CD4-positive, CD25-positive, alpha-beta regulatory T cell (primary cell): ENCODE measurements around the gene SLC1A7. TPM values are rescaled to one million over a fixed set of nuclear protein-coding genes. Genes with fewer than 3 reads are reported as not detected.
A peak's percentile ranks its signal among the peaks of the same experiment; 100 is the strongest.

Experiments
- ATAC-seq, 2 donors: fragments of 150-1000 bp; cut with Tn5 transposase; one replicate each; pipeline ENCODE4 v1.10.0; 2021; ENCODE audit warnings: low read depth in 2 of 2, moderate number of reproducible peaks in 2 of 2, moderate library complexity in 1 of 2
- DNase-seq, 3 donors: peaks; one replicate each; pipeline versions ENCODE4 v3.0.0 to v3.0.0-alpha.2; 2012 to 2022; ENCODE audit warnings: mixed read lengths in 1 of 3
- H3K27ac ChIP-seq: one replicate; pipeline ENCODE4 v1.7.0; 2013; ENCODE audit warnings: mild to moderate bottlenecking, low read length; ENCODE audit not compliant: insufficient read depth, poor library complexity, severe bottlenecking
- H3K27me3 ChIP-seq: one replicate; pipeline ENCODE4 v1.7.0; 2013; ENCODE audit warnings: low read length; ENCODE audit not compliant: control insufficient read depth, insufficient read depth
- H3K36me3 ChIP-seq: one replicate; pipeline ENCODE4 v1.7.0; 2013; ENCODE audit warnings: mild to moderate bottlenecking, low read length, moderate library complexity; ENCODE audit not compliant: control insufficient read depth, insufficient read depth
- H3K4me1 ChIP-seq: 2 replicates; pipeline ENCODE4 v1.7.0; 2013; ENCODE audit warnings: mild to moderate bottlenecking, low read length; ENCODE audit not compliant: insufficient read depth, control insufficient read depth, poor library complexity, severe bottlenecking
- H3K4me3 ChIP-seq: one replicate; pipeline ENCODE4 v1.7.0; 2013; ENCODE audit warnings: low read depth, mild to moderate bottlenecking, low read length, moderate library complexity
- H3K9me3 ChIP-seq, 2 experiments: 1 replicate in 1 of 2; 2 replicates in 1 of 2; pipeline ENCODE4 v1.7.0; 2013; ENCODE audit warnings: low read length in 2 of 2, mild to moderate bottlenecking in 1 of 2, moderate library complexity in 1 of 2; ENCODE audit not compliant: control insufficient read depth in 2 of 2
- H3K27ac Mint-ChIP-seq, 3 donors: one replicate each; pipeline ENCODE4 v1.8.0; 2020 to 2022; ENCODE audit warnings: mild to moderate bottlenecking in 3 of 3, mixed read lengths in 3 of 3, moderate library complexity in 2 of 3
- H3K27me3 Mint-ChIP-seq: one replicate; pipeline ENCODE4 v1.8.0; 2022; ENCODE audit warnings: mild to moderate bottlenecking, mixed read lengths
- H3K36me3 Mint-ChIP-seq: one replicate; pipeline ENCODE4 v1.8.0; 2020; ENCODE audit warnings: mixed read lengths
- H3K4me1 Mint-ChIP-seq, 4 donors: one replicate each; pipeline ENCODE4 v1.8.0; 2020 to 2022; ENCODE audit warnings: mixed read lengths in 4 of 4, mild to moderate bottlenecking in 1 of 4
- H3K4me3 Mint-ChIP-seq, 4 donors: one replicate each; pipeline ENCODE4 v1.8.0; 2020 to 2022; ENCODE audit warnings: mild to moderate bottlenecking in 4 of 4, mixed read lengths in 4 of 4, moderate library complexity in 3 of 4
- H3K9me3 Mint-ChIP-seq, 7 donors: one replicate each; pipeline ENCODE4 v1.8.0; 2020 to 2022; ENCODE audit warnings: mixed read lengths in 7 of 7, mild to moderate bottlenecking in 3 of 7, moderate library complexity in 2 of 7
- polyA plus RNA-seq, 4 donors: library from polyadenylated mRNA; unstranded; fragments of 300-500 nt; fragmentation: Illumina TruSeq; gene quantifications; one replicate each; pipeline ENCODE4 v1.2.3, GENCODE V29; 2021
- total RNA-seq: library from RNA; stranded (reverse); gene quantifications from one replicate; pipeline ENCODE4 v1.2.3, GENCODE V29; 2022

The SLC1A7 gene
- total and polyA plus RNA-seq, 5 donors from 2014 or later, result not detected

- Histone ChIP-seq H3K27me3 (no peaks in the 10 kb centered on the region), H3K4me1 (no peaks in the 10 kb centered on the region), H3K4me3 (no peak overlapping the region), H3K36me3 (no peaks in the 10 kb centered on the region), H3K27ac (no peak overlapping the region), H3K9me3 (peaks cover 0 to 2% of the 10 kb centered on the region in 2 experiments)
- H3K4me3 Mint-ChIP-seq, result no peak overlapping the region
- DNase-seq, result no peak
- H3K9me3 Mint-ChIP-seq, result no peaks in the 10 kb centered on the region
- H3K4me1 Mint-ChIP-seq, result no peaks in the 10 kb centered on the region
- no peaks in the 10 kb centered on the region for H3K27me3 Mint-ChIP-seq
- no peaks in the 10 kb centered on the region for H3K36me3 Mint-ChIP-seq
- H3K27ac Mint-ChIP-seq, result no peak overlapping the region
- no peak for ATAC-seq
Measured at GRCh38 chr1:53093778-53094532, 48.5 kb downstream of the SLC1A7 start.

GRCh38 chr1:53093451-53093754 is 49.0 kb downstream of the SLC1A7 start:
- Histone ChIP-seq H3K4me1 (no peaks in the 10 kb centered on the region), H3K36me3 (no peaks in the 10 kb centered on the region), H3K9me3 (peaks cover 0 to 2% of the 10 kb centered on the region in 2 experiments), H3K4me3 (no peak overlapping the region), H3K27ac (no peak overlapping the region), H3K27me3 (no peaks in the 10 kb centered on the region)
- Mint-ChIP-seq H3K27me3 (no peaks in the 10 kb centered on the region), H3K9me3 (no peaks in the 10 kb centered on the region), H3K4me1 (no peaks in the 10 kb centered on the region), H3K27ac (no peak overlapping the region), H3K36me3 (no peaks in the 10 kb centered on the region), H3K4me3 (no peak overlapping the region)
- ATAC-seq (no peak), DNase-seq (no peak)

- no peak overlapping the region for H3K27ac ChIP-seq
- H3K27me3 ChIP-seq, result no peaks in the 10 kb centered on the region
- H3K36me3 ChIP-seq, result no peaks in the 10 kb centered on the region
- H3K4me3 Mint-ChIP-seq, result no peak overlapping the region
- no peak overlapping the region for H3K27ac Mint-ChIP-seq
- peaks cover 0 to 2% of the 10 kb centered on the region in 2 experiments for H3K9me3 ChIP-seq
- no peak for ATAC-seq
- no peaks in the 10 kb centered on the region for H3K4me1 Mint-ChIP-seq
- no peak for DNase-seq
- H3K9me3 Mint-ChIP-seq, result no peaks in the 10 kb centered on the region
- H3K4me3 ChIP-seq, result no peak overlapping the region
- H3K36me3 Mint-ChIP-seq, result no peaks in the 10 kb centered on the region
- no peaks in the 10 kb centered on the region for H3K4me1 ChIP-seq
- H3K27me3 Mint-ChIP-seq, result no peaks in the 10 kb centered on the region
Measured at GRCh38 chr1:53092659-53093450, 49.6 kb downstream of the SLC1A7 start.

GRCh38 chr1:53091841-53092645 is 50.4 kb downstream of the SLC1A7 start:
- peaks cover 0 to 2% of the 10 kb centered on the region in 2 experiments for H3K9me3 ChIP-seq
- Mint-ChIP-seq H3K27me3 (no peaks in the 10 kb centered on the region), H3K4me1 (no peaks in the 10 kb centered on the region), H3K36me3 (no peaks in the 10 kb centered on the region), H3K9me3 (no peaks in the 10 kb centered on the region), H3K27ac (peak overlapping the region in 1 of 3 donors; percentile 38), H3K4me3 (no peak overlapping the region)
- ATAC-seq (no peak), DNase-seq (no peak)
- no peaks in the 10 kb centered on the region for H3K27me3 ChIP-seq
- no peaks in the 10 kb centered on the region for H3K4me1 ChIP-seq
- no peak overlapping the region for H3K27ac ChIP-seq
- no peak overlapping the region for H3K4me3 ChIP-seq
- no peaks in the 10 kb centered on the region for H3K36me3 ChIP-seq

- Histone ChIP-seq H3K27me3 (no peaks in the 10 kb centered on the region), H3K4me1 (no peaks in the 10 kb centered on the region), H3K4me3 (no peak overlapping the region), H3K9me3 (no peaks in the 10 kb centered on the region), H3K36me3 (no peaks in the 10 kb centered on the region), H3K27ac (no peak overlapping the region)
- no peak overlapping the region for H3K4me3 Mint-ChIP-seq
- H3K4me1 Mint-ChIP-seq, result no peaks in the 10 kb centered on the region
- DNase-seq (no peak), ATAC-seq (no peak)
- no peaks in the 10 kb centered on the region for H3K27me3 Mint-ChIP-seq
- H3K27ac Mint-ChIP-seq, result no peak overlapping the region
- no peaks in the 10 kb centered on the region for H3K9me3 Mint-ChIP-seq
- no peaks in the 10 kb centered on the region for H3K36me3 Mint-ChIP-seq
Measured at GRCh38 chr1:53090227-53091147, 52.0 kb downstream of the SLC1A7 start.

GRCh38 chr1:53089478-53090226 is 52.8 kb downstream of the SLC1A7 start:
- Histone ChIP-seq H3K4me1 (no peaks in the 10 kb centered on the region), H3K27me3 (no peaks in the 10 kb centered on the region), H3K4me3 (no peak overlapping the region), H3K36me3 (no peaks in the 10 kb centered on the region), H3K27ac (no peak overlapping the region), H3K9me3 (no peaks in the 10 kb centered on the region)
- no peaks in the 10 kb centered on the region for H3K27me3 Mint-ChIP-seq
- no peak for DNase-seq
- H3K36me3 Mint-ChIP-seq, result no peaks in the 10 kb centered on the region
- no peak for ATAC-seq
- no peak overlapping the region for H3K4me3 Mint-ChIP-seq
- H3K9me3 Mint-ChIP-seq, result no peaks in the 10 kb centered on the region
- H3K27ac Mint-ChIP-seq, result no peak overlapping the region
- no peaks in the 10 kb centered on the region for H3K4me1 Mint-ChIP-seq
